NCI-H82 (cell line): ENCODE data around the gene RBM3.

Experiments
- DNase-seq: peaks from one replicate; lab custom pipeline; 2025; lab: John Stamatoyannopoulos, UW

The RBM3 gene

DNA sequence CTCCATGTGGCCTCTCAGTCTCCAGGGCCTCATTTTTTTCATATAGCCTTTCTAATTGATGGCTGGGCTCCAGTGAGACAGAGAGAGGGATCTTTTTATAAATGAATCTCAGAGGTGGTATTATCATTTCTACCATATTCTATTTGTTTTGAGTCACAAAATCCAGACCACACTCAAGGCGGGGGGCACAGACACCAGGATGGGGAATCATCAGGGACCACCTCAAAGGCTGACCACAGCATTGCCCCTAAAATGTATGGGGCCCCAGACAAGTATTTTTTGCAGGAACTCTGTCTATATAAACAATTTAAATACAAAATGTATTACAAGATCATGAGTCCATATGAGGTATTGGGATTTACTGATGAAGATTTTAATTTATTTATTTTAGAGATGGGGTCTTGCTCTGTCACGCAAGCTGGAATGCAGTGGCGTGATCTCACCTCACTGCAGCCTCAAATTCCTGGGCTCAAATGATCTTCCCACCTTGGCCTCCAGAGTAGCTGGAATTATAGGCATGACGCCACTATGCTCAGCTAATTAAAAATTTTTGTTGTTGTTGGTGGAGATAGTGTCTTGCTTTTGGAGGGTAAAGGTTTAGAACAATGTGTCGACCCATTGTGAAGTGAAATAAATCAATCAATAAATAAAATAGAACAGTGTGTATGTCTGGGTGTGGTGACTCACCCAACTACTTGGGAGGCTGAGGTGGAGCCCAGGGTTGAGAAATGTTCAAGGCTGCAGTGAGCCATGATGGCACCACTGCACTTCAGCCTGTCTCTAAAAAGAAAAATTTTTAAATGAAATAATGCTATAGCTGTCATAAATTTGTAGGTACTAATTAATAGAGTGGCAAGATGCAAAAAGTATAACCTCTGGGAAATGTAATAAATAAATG, 52.4 kb downstream of the RBM3 start:
- DNase-seq, result no peak
